Measurements from ENCODE around the gene HYKK.

DNA sequence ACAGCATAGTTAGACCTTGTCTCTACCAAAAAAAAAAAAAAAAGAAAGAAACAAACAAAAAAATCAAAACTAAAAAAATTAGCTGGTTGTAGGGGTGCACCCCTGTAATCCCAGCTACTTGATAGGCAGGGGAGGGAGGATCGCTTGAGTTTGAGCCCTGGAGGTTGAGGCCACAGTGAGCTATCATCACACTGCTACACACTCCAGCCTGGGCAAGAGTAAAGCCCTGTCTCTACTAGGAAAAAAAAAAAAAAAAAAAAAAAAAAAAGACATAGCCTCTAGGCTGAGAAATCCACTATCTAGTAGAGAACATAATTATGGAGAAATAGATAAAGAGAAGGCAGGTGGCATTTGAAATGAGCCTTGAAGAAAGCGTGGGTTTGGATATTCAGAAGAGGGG lies 55.7 kb downstream of the HYKK start:
- TF ChIP-seq, protein P1, sequence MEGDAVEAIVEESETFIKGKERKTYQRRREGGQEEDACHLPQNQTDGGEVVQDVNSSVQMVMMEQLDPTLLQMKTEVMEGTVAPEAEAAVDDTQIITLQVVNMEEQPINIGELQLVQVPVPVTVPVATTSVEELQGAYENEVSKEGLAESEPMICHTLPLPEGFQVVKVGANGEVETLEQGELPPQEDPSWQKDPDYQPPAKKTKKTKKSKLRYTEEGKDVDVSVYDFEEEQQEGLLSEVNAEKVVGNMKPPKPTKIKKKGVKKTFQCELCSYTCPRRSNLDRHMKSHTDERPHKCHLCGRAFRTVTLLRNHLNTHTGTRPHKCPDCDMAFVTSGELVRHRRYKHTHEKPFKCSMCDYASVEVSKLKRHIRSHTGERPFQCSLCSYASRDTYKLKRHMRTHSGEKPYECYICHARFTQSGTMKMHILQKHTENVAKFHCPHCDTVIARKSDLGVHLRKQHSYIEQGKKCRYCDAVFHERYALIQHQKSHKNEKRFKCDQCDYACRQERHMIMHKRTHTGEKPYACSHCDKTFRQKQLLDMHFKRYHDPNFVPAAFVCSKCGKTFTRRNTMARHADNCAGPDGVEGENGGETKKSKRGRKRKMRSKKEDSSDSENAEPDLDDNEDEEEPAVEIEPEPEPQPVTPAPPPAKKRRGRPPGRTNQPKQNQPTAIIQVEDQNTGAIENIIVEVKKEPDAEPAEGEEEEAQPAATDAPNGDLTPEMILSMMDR (IDR thresholded peaks at IDR 0.05) = no peak
- no peak for TF ChIP-seq POLR2AphosphoS5 (IDR thresholded peaks at IDR 0.05; ENCODE audit: low read depth, low read length)

Measured in Panc1 (cell line).